ENCODE results near the gene TATDN2. TPM values are rescaled to one million over a fixed set of nuclear protein-coding genes. Genes with fewer than 3 reads are reported as not detected.

Gene TATDN2
- total and polyA plus RNA-seq, 2 experiments from 2014 or later = 4.8 to 19.1 TPM

DNA sequence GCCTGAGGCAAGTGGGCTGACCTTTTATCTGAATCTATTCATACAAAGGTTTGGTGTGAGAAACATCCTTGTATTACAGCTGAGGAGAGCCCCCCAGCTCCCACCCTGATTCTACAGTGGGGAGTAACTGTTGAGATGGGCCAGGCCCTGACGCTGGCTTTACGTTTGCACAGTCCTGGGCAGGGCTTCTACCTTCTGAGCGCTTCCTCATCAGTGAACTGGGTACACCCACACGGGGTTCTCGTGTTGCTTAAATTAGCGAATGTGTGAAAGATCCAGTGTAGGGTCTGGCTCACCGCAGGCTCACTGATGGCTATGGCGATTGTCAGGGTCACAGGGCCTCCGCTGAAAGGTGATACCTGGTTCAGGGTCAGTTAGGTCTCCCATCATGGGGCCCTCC lies 51.8 kb downstream of the TATDN2 start (continued):
- no peak for TF ChIP-seq EZH2 (IDR thresholded peaks at IDR 0.05; ENCODE audit: low read depth, unreplicated experiment)

DNA sequence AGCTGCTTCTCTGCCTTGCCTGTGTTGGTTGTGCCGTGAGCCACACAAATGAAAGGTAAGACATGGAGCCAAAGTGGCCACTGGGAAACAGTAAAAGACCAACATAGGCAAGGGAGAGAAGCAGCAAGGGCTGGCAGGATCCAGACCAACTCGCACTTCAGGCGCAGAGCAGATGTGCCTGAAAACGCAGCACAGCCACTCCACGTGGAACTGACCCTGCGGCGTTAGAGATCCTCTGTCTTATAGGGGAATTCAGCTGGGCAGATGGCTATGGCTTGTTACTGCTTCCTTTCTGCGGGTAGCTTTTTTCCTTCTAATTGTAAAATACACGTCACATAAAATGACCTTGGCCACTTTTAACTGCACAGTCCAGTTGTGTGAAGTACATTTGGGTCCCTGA lies 54.8 kb downstream of the TATDN2 start:
- Mint-ChIP-seq H3K4me3 (no peak overlapping the region), H3K36me3 (ENCODE audit: low read depth) (peaks cover 84% of the 10 kb centered on the region), H3K27me3 (ENCODE audit: insufficient read depth, low read depth, poor library complexity) (peaks cover 7% of the 10 kb centered on the region), H3K9me3 (no peaks in the 10 kb centered on the region; the same call in 2 of the 3 replicates), H3K4me1 (no peaks in the 10 kb centered on the region), H3K27ac (no peak overlapping the region)
- Histone ChIP-seq H2AFZ (no peak overlapping the region), H3K4me3 (no peak overlapping the region), H3K27me3 (ENCODE audit: insufficient read depth) (no peaks in the 10 kb centered on the region), H3K4me1 (ENCODE audit: insufficient read depth) (no peaks in the 10 kb centered on the region), H4K20me1 (replicated peaks; ENCODE audit: insufficient read depth) (peaks cover 5% of the 10 kb centered on the region), H3K9me2 (ENCODE audit: insufficient read depth) (no peaks in the 10 kb centered on the region), H3K36me3 (ENCODE audit: insufficient read depth) (peaks cover 52% of the 10 kb centered on the region), H3K79me2 (replicated peaks; ENCODE audit: insufficient read depth) (no peaks in the 10 kb centered on the region; the same call in 1 of the 2 replicates), H3F3A (replicated peaks; ENCODE audit: low read depth) (0 out of 2 replicates have a peak, but pooled peaks cover 3% of the 10 kb centered on the region), H3K4me2 (no peak overlapping the region), H3K27ac (ENCODE audit: low read depth) (no peak overlapping the region)
- TF ChIP-seq EZH2phosphoT487 (IDR thresholded peaks at IDR 0.05; ENCODE audit: unreplicated experiment) (no peak), CREB1 (CRISPR knock-in tag; IDR thresholded peaks at IDR 0.05; ENCODE audit: low read depth) (no peak), POLR2AphosphoS5 (IDR thresholded peaks at IDR 0.05; ENCODE audit: low read depth) (no peak), EZH2 (IDR thresholded peaks at IDR 0.05; ENCODE audit: low read depth, unreplicated experiment) (no peak), ZNF114 (CRISPR knock-in tag; IDR thresholded peaks at IDR 0.05) (no peak), STAT1 (IDR thresholded peaks at IDR 0.05; ENCODE audit: unreplicated experiment) (no peak), NANOG (IDR thresholded peaks at IDR 0.05; ENCODE audit: borderline replicate concordance) (no peak), JUNB (IDR thresholded peaks at IDR 0.05; ENCODE audit: unreplicated experiment) (no peak), ZNF331 (CRISPR knock-in tag; IDR thresholded peaks at IDR 0.05; ENCODE audit: low read depth) (no peak)
- TF ChIP-seq, protein P1, sequence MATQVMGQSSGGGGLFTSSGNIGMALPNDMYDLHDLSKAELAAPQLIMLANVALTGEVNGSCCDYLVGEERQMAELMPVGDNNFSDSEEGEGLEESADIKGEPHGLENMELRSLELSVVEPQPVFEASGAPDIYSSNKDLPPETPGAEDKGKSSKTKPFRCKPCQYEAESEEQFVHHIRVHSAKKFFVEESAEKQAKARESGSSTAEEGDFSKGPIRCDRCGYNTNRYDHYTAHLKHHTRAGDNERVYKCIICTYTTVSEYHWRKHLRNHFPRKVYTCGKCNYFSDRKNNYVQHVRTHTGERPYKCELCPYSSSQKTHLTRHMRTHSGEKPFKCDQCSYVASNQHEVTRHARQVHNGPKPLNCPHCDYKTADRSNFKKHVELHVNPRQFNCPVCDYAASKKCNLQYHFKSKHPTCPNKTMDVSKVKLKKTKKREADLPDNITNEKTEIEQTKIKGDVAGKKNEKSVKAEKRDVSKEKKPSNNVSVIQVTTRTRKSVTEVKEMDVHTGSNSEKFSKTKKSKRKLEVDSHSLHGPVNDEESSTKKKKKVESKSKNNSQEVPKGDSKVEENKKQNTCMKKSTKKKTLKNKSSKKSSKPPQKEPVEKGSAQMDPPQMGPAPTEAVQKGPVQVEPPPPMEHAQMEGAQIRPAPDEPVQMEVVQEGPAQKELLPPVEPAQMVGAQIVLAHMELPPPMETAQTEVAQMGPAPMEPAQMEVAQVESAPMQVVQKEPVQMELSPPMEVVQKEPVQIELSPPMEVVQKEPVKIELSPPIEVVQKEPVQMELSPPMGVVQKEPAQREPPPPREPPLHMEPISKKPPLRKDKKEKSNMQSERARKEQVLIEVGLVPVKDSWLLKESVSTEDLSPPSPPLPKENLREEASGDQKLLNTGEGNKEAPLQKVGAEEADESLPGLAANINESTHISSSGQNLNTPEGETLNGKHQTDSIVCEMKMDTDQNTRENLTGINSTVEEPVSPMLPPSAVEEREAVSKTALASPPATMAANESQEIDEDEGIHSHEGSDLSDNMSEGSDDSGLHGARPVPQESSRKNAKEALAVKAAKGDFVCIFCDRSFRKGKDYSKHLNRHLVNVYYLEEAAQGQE (IDR thresholded peaks at IDR 0.05; ENCODE audit: unreplicated experiment) = no peak
- TF ChIP-seq, protein P2, sequence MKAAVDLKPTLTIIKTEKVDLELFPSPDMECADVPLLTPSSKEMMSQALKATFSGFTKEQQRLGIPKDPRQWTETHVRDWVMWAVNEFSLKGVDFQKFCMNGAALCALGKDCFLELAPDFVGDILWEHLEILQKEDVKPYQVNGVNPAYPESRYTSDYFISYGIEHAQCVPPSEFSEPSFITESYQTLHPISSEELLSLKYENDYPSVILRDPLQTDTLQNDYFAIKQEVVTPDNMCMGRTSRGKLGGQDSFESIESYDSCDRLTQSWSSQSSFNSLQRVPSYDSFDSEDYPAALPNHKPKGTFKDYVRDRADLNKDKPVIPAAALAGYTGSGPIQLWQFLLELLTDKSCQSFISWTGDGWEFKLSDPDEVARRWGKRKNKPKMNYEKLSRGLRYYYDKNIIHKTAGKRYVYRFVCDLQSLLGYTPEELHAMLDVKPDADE (IDR thresholded peaks at IDR 0.05) = no peak
- TF ChIP-seq, protein P3, sequence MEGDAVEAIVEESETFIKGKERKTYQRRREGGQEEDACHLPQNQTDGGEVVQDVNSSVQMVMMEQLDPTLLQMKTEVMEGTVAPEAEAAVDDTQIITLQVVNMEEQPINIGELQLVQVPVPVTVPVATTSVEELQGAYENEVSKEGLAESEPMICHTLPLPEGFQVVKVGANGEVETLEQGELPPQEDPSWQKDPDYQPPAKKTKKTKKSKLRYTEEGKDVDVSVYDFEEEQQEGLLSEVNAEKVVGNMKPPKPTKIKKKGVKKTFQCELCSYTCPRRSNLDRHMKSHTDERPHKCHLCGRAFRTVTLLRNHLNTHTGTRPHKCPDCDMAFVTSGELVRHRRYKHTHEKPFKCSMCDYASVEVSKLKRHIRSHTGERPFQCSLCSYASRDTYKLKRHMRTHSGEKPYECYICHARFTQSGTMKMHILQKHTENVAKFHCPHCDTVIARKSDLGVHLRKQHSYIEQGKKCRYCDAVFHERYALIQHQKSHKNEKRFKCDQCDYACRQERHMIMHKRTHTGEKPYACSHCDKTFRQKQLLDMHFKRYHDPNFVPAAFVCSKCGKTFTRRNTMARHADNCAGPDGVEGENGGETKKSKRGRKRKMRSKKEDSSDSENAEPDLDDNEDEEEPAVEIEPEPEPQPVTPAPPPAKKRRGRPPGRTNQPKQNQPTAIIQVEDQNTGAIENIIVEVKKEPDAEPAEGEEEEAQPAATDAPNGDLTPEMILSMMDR (conservative IDR thresholded peaks at IDR 0.05; ENCODE audit: low read depth in 2 of 2) = no peak
- TF ChIP-seq, protein P4, sequence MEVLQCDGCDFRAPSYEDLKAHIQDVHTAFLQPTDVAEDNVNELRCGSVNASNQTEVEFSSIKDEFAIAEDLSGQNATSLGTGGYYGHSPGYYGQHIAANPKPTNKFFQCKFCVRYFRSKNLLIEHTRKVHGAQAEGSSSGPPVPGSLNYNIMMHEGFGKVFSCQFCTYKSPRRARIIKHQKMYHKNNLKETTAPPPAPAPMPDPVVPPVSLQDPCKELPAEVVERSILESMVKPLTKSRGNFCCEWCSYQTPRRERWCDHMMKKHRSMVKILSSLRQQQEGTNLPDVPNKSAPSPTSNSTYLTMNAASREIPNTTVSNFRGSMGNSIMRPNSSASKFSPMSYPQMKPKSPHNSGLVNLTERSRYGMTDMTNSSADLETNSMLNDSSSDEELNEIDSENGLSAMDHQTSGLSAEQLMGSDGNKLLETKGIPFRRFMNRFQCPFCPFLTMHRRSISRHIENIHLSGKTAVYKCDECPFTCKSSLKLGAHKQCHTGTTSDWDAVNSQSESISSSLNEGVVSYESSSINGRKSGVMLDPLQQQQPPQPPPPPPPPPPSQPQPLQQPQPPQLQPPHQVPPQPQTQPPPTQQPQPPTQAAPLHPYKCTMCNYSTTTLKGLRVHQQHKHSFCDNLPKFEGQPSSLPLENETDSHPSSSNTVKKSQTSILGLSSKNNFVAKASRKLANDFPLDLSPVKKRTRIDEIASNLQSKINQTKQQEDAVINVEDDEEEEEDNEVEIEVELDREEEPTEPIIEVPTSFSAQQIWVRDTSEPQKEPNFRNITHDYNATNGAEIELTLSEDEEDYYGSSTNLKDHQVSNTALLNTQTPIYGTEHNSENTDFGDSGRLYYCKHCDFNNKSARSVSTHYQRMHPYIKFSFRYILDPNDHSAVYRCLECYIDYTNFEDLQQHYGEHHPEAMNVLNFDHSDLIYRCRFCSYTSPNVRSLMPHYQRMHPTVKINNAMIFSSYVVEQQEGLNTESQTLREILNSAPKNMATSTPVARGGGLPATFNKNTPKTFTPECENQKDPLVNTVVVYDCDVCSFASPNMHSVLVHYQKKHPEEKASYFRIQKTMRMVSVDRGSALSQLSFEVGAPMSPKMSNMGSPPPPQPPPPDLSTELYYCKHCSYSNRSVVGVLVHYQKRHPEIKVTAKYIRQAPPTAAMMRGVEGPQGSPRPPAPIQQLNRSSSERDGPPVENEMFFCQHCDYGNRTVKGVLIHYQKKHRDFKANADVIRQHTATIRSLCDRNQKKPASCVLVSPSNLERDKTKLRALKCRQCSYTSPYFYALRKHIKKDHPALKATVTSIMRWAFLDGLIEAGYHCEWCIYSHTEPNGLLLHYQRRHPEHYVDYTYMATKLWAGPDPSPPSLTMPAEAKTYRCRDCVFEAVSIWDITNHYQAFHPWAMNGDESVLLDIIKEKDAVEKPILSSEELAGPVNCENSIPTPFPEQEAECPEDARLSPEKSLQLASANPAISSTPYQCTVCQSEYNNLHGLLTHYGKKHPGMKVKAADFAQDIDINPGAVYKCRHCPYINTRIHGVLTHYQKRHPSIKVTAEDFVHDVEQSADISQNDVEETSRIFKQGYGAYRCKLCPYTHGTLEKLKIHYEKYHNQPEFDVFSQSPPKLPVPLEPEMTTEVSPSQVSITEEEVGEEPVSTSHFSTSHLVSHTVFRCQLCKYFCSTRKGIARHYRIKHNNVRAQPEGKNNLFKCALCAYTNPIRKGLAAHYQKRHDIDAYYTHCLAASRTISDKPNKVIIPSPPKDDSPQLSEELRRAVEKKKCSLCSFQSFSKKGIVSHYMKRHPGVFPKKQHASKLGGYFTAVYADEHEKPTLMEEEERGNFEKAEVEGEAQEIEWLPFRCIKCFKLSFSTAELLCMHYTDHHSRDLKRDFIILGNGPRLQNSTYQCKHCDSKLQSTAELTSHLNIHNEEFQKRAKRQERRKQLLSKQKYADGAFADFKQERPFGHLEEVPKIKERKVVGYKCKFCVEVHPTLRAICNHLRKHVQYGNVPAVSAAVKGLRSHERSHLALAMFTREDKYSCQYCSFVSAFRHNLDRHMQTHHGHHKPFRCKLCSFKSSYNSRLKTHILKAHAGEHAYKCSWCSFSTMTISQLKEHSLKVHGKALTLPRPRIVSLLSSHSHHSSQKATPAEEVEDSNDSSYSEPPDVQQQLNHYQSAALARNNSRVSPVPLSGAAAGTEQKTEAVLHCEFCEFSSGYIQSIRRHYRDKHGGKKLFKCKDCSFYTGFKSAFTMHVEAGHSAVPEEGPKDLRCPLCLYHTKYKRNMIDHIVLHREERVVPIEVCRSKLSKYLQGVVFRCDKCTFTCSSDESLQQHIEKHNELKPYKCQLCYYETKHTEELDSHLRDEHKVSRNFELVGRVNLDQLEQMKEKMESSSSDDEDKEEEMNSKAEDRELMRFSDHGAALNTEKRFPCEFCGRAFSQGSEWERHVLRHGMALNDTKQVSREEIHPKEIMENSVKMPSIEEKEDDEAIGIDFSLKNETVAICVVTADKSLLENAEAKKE (CRISPR knock-in tag; IDR thresholded peaks at IDR 0.05) = no peak
- ATAC-seq (no peak), DNase-seq (ENCODE audit: low spot score) (no peak)

Data from GM23338 (cell line).